Measurements from ENCODE around the gene ATG7.
A peak's percentile ranks its signal among the peaks of the same experiment; 100 is the strongest.
"Not testable (repeated sequence)": the region's sequence is repeated elsewhere in the genome, so short reads cannot be mapped to it uniquely, and the experiment has no call there.

The ATG7 gene

GRCh38 chr3:11477407-11477911 is 205.3 kb downstream of the ATG7 start:
- H3K27me3 ChIP-seq (ENCODE audit: control insufficient read depth, insufficient read depth, low read length) = no peaks in the 10 kb centered on the region
- H3K27ac ChIP-seq (ENCODE audit: low read depth, low read length) = peak overlapping the region; percentile 86
- H3K4me3 ChIP-seq (ENCODE audit: low read length) = no peak overlapping the region
- H3K4me1 ChIP-seq (ENCODE audit: control insufficient read depth, insufficient read depth, low read length) = peaks cover 48% of the 10 kb centered on the region
- no peak overlapping the region for H3K9ac ChIP-seq (ENCODE audit: low read length)
- no peaks in the 10 kb centered on the region for H3K36me3 ChIP-seq (ENCODE audit: control insufficient read depth, insufficient read depth, low read length)

- H3K4me1 ChIP-seq (ENCODE audit: control insufficient read depth, insufficient read depth, low read length) = peaks cover 48% of the 10 kb centered on the region
Observed at GRCh38 chr3:11478167-11478566, 206.0 kb downstream of the ATG7 start.

GRCh38 chr3:11479221-11479620 is 207.0 kb downstream of the ATG7 start:
- Histone ChIP-seq H3K9ac (ENCODE audit: low read length) (no peak overlapping the region), H3K27ac (ENCODE audit: low read depth, low read length) (peak overlapping the region; percentile 40), H3K4me3 (ENCODE audit: low read length) (no peak overlapping the region), H3K36me3 (ENCODE audit: control insufficient read depth, insufficient read depth, low read length) (no peaks in the 10 kb centered on the region), H3K27me3 (ENCODE audit: control insufficient read depth, insufficient read depth, low read length) (no peaks in the 10 kb centered on the region), H3K4me1 (ENCODE audit: control insufficient read depth, insufficient read depth, low read length) (peaks cover 48% of the 10 kb centered on the region)

More at GRCh38 chr3:11478167-11478566, 206.0 kb downstream of the ATG7 start:
- H3K9ac ChIP-seq (ENCODE audit: low read length) = no peak overlapping the region
- no peaks in the 10 kb centered on the region for H3K36me3 ChIP-seq (ENCODE audit: control insufficient read depth, insufficient read depth, low read length)
- H3K4me3 ChIP-seq (ENCODE audit: low read length) = no peak overlapping the region
- H3K27me3 ChIP-seq (ENCODE audit: control insufficient read depth, insufficient read depth, low read length) = no peaks in the 10 kb centered on the region
- H3K27ac ChIP-seq (ENCODE audit: low read depth, low read length) = peak overlapping the region; percentile 86

GRCh38 chr3:11480663-11481298 is 208.6 kb downstream of the ATG7 start:
- Histone ChIP-seq H3K36me3 (ENCODE audit: control insufficient read depth, insufficient read depth, low read length) (no peaks in the 10 kb centered on the region), H3K4me1 (ENCODE audit: control insufficient read depth, insufficient read depth, low read length) (peaks cover 48% of the 10 kb centered on the region), H3K4me3 (ENCODE audit: low read length) (no peak overlapping the region), H3K9ac (ENCODE audit: low read length) (no peak overlapping the region), H3K27ac (ENCODE audit: low read depth, low read length) (peak overlapping the region; percentile 59), H3K27me3 (ENCODE audit: control insufficient read depth, insufficient read depth, low read length) (no peaks in the 10 kb centered on the region)

- H3K36me3 ChIP-seq (ENCODE audit: control insufficient read depth, insufficient read depth, low read length) = no peaks in the 10 kb centered on the region
- H3K27ac ChIP-seq (ENCODE audit: low read depth, low read length) = peak overlapping the region; percentile 59
- peaks cover 48% of the 10 kb centered on the region for H3K4me1 ChIP-seq (ENCODE audit: control insufficient read depth, insufficient read depth, low read length)
- no peak overlapping the region for H3K4me3 ChIP-seq (ENCODE audit: low read length)
- H3K27me3 ChIP-seq (ENCODE audit: control insufficient read depth, insufficient read depth, low read length) = no peaks in the 10 kb centered on the region
- H3K9ac ChIP-seq (ENCODE audit: low read length) = no peak overlapping the region
Observed at GRCh38 chr3:11481556-11481955, 209.4 kb downstream of the ATG7 start.

- H3K36me3 ChIP-seq (ENCODE audit: control insufficient read depth, insufficient read depth, low read length) = no peaks in the 10 kb centered on the region
- no peak overlapping the region for H3K9ac ChIP-seq (ENCODE audit: low read length)
- H3K27ac ChIP-seq (ENCODE audit: low read depth, low read length) = peak overlapping the region; percentile 59
- no peak overlapping the region for H3K4me3 ChIP-seq (ENCODE audit: low read length)
- peaks cover 43% of the 10 kb centered on the region for H3K4me1 ChIP-seq (ENCODE audit: control insufficient read depth, insufficient read depth, low read length)
- H3K27me3 ChIP-seq (ENCODE audit: control insufficient read depth, insufficient read depth, low read length) = no peaks in the 10 kb centered on the region
Observed at GRCh38 chr3:11482021-11482420, 209.8 kb downstream of the ATG7 start.

- not testable (repeated sequence) for H3K9ac ChIP-seq (ENCODE audit: low read length); H3K4me3 ChIP-seq (ENCODE audit: low read length); H3K27ac ChIP-seq (ENCODE audit: low read depth, low read length); H3K4me1 ChIP-seq (ENCODE audit: control insufficient read depth, insufficient read depth, low read length); H3K36me3 ChIP-seq (ENCODE audit: control insufficient read depth, insufficient read depth, low read length); H3K27me3 ChIP-seq (ENCODE audit: control insufficient read depth, insufficient read depth, low read length)
Observed at GRCh38 chr3:11488356-11488755, 216.2 kb downstream of the ATG7 start.

GRCh38 chr3:11494131-11494916 is 222.1 kb downstream of the ATG7 start:
- H3K27ac ChIP-seq (ENCODE audit: low read depth, low read length) = no peak overlapping the region
- H3K4me3 ChIP-seq (ENCODE audit: low read length) = no peak overlapping the region
- no peaks in the 10 kb centered on the region for H3K36me3 ChIP-seq (ENCODE audit: control insufficient read depth, insufficient read depth, low read length)
- H3K4me1 ChIP-seq (ENCODE audit: control insufficient read depth, insufficient read depth, low read length) = peaks cover 6% of the 10 kb centered on the region
- no peak overlapping the region for H3K9ac ChIP-seq (ENCODE audit: low read length)
- H3K27me3 ChIP-seq (ENCODE audit: control insufficient read depth, insufficient read depth, low read length) = no peaks in the 10 kb centered on the region

- Histone ChIP-seq H3K27ac (ENCODE audit: low read depth, low read length) (no peak overlapping the region), H3K9ac (ENCODE audit: low read length) (no peak overlapping the region)
Observed at GRCh38 chr3:11495948-11496557, 223.9 kb downstream of the ATG7 start.

GRCh38 chr3:11498177-11498576 is 226.0 kb downstream of the ATG7 start:
- Histone ChIP-seq H3K27me3 (ENCODE audit: control insufficient read depth, insufficient read depth, low read length) (no peaks in the 10 kb centered on the region), H3K4me3 (ENCODE audit: low read length) (no peak overlapping the region), H3K36me3 (ENCODE audit: control insufficient read depth, insufficient read depth, low read length) (no peaks in the 10 kb centered on the region), H3K9ac (ENCODE audit: low read length) (no peak overlapping the region), H3K27ac (ENCODE audit: low read depth, low read length) (no peak overlapping the region), H3K4me1 (ENCODE audit: control insufficient read depth, insufficient read depth, low read length) (peaks cover 6% of the 10 kb centered on the region)

More at GRCh38 chr3:11495948-11496557, 223.9 kb downstream of the ATG7 start:
- Histone ChIP-seq H3K4me3 (ENCODE audit: low read length) (no peak overlapping the region), H3K27me3 (ENCODE audit: control insufficient read depth, insufficient read depth, low read length) (no peaks in the 10 kb centered on the region), H3K4me1 (ENCODE audit: control insufficient read depth, insufficient read depth, low read length) (peaks cover 6% of the 10 kb centered on the region), H3K36me3 (ENCODE audit: control insufficient read depth, insufficient read depth, low read length) (no peaks in the 10 kb centered on the region)

GRCh38 chr3:11498646-11499045 is 226.4 kb downstream of the ATG7 start:
- no peak overlapping the region for H3K4me3 ChIP-seq (ENCODE audit: low read length)
- H3K4me1 ChIP-seq (ENCODE audit: control insufficient read depth, insufficient read depth, low read length) = peaks cover 6% of the 10 kb centered on the region
- no peaks in the 10 kb centered on the region for H3K27me3 ChIP-seq (ENCODE audit: control insufficient read depth, insufficient read depth, low read length)
- no peak overlapping the region for H3K9ac ChIP-seq (ENCODE audit: low read length)
- H3K36me3 ChIP-seq (ENCODE audit: control insufficient read depth, insufficient read depth, low read length) = no peaks in the 10 kb centered on the region
- H3K27ac ChIP-seq (ENCODE audit: low read depth, low read length) = peak overlapping the region; percentile 4

GRCh38 chr3:11499144-11499543 is 226.9 kb downstream of the ATG7 start:
- no peak overlapping the region for H3K27ac ChIP-seq (ENCODE audit: low read depth, low read length)
- peaks cover 6% of the 10 kb centered on the region for H3K4me1 ChIP-seq (ENCODE audit: control insufficient read depth, insufficient read depth, low read length)
- no peak overlapping the region for H3K9ac ChIP-seq (ENCODE audit: low read length)
- no peaks in the 10 kb centered on the region for H3K36me3 ChIP-seq (ENCODE audit: control insufficient read depth, insufficient read depth, low read length)
- no peaks in the 10 kb centered on the region for H3K27me3 ChIP-seq (ENCODE audit: control insufficient read depth, insufficient read depth, low read length)
- no peak overlapping the region for H3K4me3 ChIP-seq (ENCODE audit: low read length)

All from rectal smooth muscle tissue (tissue), 1 donor.